H1 (cell line): Measurements from ENCODE around the gene FRS2. TPM values are rescaled to one million over a fixed set of nuclear protein-coding genes. Genes with fewer than 3 reads are reported as not detected.

Source experiments
- CTCF ChIP-seq, 3 experiments: IDR thresholded peaks; 1 replicate in 2 of 3; 2 replicates in 1 of 3; pipeline versions ENCODE4 v1.5.1 to v1.6.1; 2011; ENCODE audit warnings: low read length in 3 of 3, mild to moderate bottlenecking in 3 of 3, inconsistent platforms in 2 of 3, low read depth in 1 of 3, moderate library complexity in 1 of 3; ENCODE audit not compliant: insufficient read depth in 1 of 3; ENCODE audit errors: control extremely low read depth in 1 of 3
- EZH2 ChIP-seq: fragments of 200-600 bp; sonication (generic); IDR thresholded peaks from 2 replicates; pipeline ENCODE4 v1.7.1; 2012; ENCODE audit warnings: low read depth, mild to moderate bottlenecking, moderate library complexity, low read length, inconsistent platforms; ENCODE audit not compliant: severe bottlenecking
- HDAC2 ChIP-seq, 2 experiments: fragments of 300-600 bp in 1 of 2; sonication (generic) in 1 of 2; IDR thresholded peaks; 2 replicates each; pipeline ENCODE4 v1.6.1; 2011 to 2012; ENCODE audit warnings: low read depth in 2 of 2, low read length in 2 of 2, mild to moderate bottlenecking in 2 of 2, moderate library complexity in 2 of 2, borderline replicate concordance in 1 of 2, inconsistent platforms in 1 of 2
- KDM1A ChIP-seq: fragments of 200-600, 300-600 bp; sonication (generic); IDR thresholded peaks from 2 replicates; pipeline ENCODE4 v1.7.1; 2016; ENCODE audit warnings: mild to moderate bottlenecking, low read length, borderline replicate concordance
- PHF8 ChIP-seq: fragments of 200-600 bp; sonication (generic); conservative IDR thresholded peaks from 2 replicates; pipeline ENCODE4 v1.7.1; 2012; ENCODE audit warnings: low read depth, mild to moderate bottlenecking, inconsistent platforms, low read length, moderate library complexity
- polyA plus RNA-seq, 7 experiments: library from polyadenylated mRNA; depleted of rRNA in 3 of 7; stranded (reverse) in 5 of 7; unstranded in 2 of 7; fragments of >200 nt in 5 of 7; fragments of 200-250 nt in 2 of 7; gene quantifications; 1 replicate in 5 of 7; 2 replicates in 1 of 7; 4 replicates in 1 of 7; pipeline versions ENCODE4 v1.2.1 to v1.2.3, GENCODE V29; 2011 to 2013; ENCODE audit warnings: missing spikeins in 2 of 7, mixed read lengths in 2 of 7
- total RNA-seq: library from RNA; stranded (reverse); fragmentation: NEBNext Ultra II Directional; extraction: Animal tissue kit (Norgen Biotek cat#: 25700); gene quantifications from 2 replicates; pipeline ENCODE4 v1.2.1, GENCODE V29; 2021
- TF ChIP-seq, protein P1 (sequence below): IDR thresholded peaks from 2 replicates; pipeline ENCODE4 v1.6.1; 2012; ENCODE audit warnings: inconsistent platforms

FRS2 gene
- total and polyA plus RNA-seq, 2 of the 8 experiments (the other 6 are each of a cell fraction or from before 2014, with no cell fraction given): 10.3 to 35.8 TPM

GRCh38 chr12:69431591-69432222 lies 38.5 kb upstream of the FRS2 start (continued):
- TF ChIP-seq HDAC2 (IDR thresholded peaks at IDR 0.05; ENCODE audit: borderline replicate concordance in 1 of 2, low read depth in 2 of 2, low read length in 2 of 2) (no peak), KDM1A (no peak), EZH2 (no peak), CTCF (IDR thresholded peaks at IDR 0.05; ENCODE audit: control extremely low read depth in 1 of 3, insufficient read depth in 1 of 3, low read depth in 1 of 3, low read length in 3 of 3) (no peak), PHF8 (no peak)
- TF ChIP-seq, protein P1, sequence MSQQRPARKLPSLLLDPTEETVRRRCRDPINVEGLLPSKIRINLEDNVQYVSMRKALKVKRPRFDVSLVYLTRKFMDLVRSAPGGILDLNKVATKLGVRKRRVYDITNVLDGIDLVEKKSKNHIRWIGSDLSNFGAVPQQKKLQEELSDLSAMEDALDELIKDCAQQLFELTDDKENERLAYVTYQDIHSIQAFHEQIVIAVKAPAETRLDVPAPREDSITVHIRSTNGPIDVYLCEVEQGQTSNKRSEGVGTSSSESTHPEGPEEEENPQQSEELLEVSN: no peak
